Mesendoderm (in vitro differentiated cells): ENCODE results near the gene WASL.

Source experiments
- DNase-seq: peaks from one replicate; pipeline ENCODE4 v3.0.0; 2013
- H2AK5ac ChIP-seq: 2 replicates; pipeline ENCODE4 v1.6.1; 2013; ENCODE audit warnings: low read length, inconsistent platforms
- H2BK120ac ChIP-seq: 2 replicates; pipeline ENCODE4 v1.6.1; 2013; ENCODE audit warnings: low read depth, mild to moderate bottlenecking, low read length, moderate library complexity, mixed read lengths
- H2BK15ac ChIP-seq: replicated peaks from 2 replicates; pipeline ENCODE4 v1.6.1; 2013; ENCODE audit warnings: low read depth, mild to moderate bottlenecking, moderate library complexity
- H2BK5ac ChIP-seq: 2 replicates; pipeline ENCODE4 v1.6.1; 2013; ENCODE audit warnings: low read length, inconsistent platforms
- H3K18ac ChIP-seq: 2 replicates; pipeline ENCODE4 v1.6.1; 2013; ENCODE audit warnings: mild to moderate bottlenecking, low read length, mixed read lengths
- H3K23ac ChIP-seq: one replicate; pipeline ENCODE4 v1.6.1; 2013; ENCODE audit warnings: low read length
- H3K27ac ChIP-seq: 2 replicates; pipeline ENCODE4 v1.5.1; 2013; ENCODE audit warnings: low read depth, mild to moderate bottlenecking, inconsistent platforms, low read length, moderate library complexity
- H3K27me3 ChIP-seq: 2 replicates; pipeline ENCODE4 v1.6.1; 2013; ENCODE audit warnings: low read length, control low read depth, mild to moderate bottlenecking, inconsistent platforms; ENCODE audit not compliant: insufficient read depth, poor library complexity
- H3K36me3 ChIP-seq: 2 replicates; pipeline ENCODE4 v1.6.1; 2013; ENCODE audit warnings: low read length, inconsistent platforms; ENCODE audit not compliant: control insufficient read depth, insufficient read depth
- H3K4ac ChIP-seq: one replicate; pipeline ENCODE4 v1.6.1; 2013; ENCODE audit warnings: low read depth, mild to moderate bottlenecking, low read length, moderate library complexity
- H3K4me1 ChIP-seq: 2 replicates; pipeline ENCODE4 v1.6.1; 2013; ENCODE audit warnings: low read depth, low read length, inconsistent platforms; ENCODE audit not compliant: control insufficient read depth
- H3K4me2 ChIP-seq: 2 replicates; pipeline ENCODE4 v1.6.1; 2013; ENCODE audit warnings: low read length
- H3K4me3 ChIP-seq: 2 replicates; pipeline ENCODE4 v1.5.1; 2013; ENCODE audit warnings: mild to moderate bottlenecking, low read length
- H3K56ac ChIP-seq: one replicate; pipeline ENCODE4 v1.6.1; 2013; ENCODE audit warnings: low read length
- H3K79me1 ChIP-seq: 2 replicates; pipeline ENCODE4 v1.6.1; 2013; ENCODE audit warnings: low read length, inconsistent platforms
- H3K79me2 ChIP-seq: 2 replicates; pipeline ENCODE4 v1.6.1; 2013; ENCODE audit warnings: mild to moderate bottlenecking, low read length; ENCODE audit not compliant: control insufficient read depth, insufficient read depth
- H3K9ac ChIP-seq: 2 replicates; pipeline ENCODE4 v1.6.1; 2013; ENCODE audit warnings: low read length, inconsistent platforms
- H4K5ac ChIP-seq: one replicate; pipeline ENCODE4 v1.6.1; 2013; ENCODE audit warnings: low read length
- H4K8ac ChIP-seq: one replicate; pipeline ENCODE4 v1.6.1; 2013; ENCODE audit warnings: low read depth, mild to moderate bottlenecking, control low read depth, low read length, moderate library complexity
- WGBS: extraction: QIAGEN DNeasy Blood & Tissue Kit; methylation state at CpG from one replicate; pipeline ENCODE4 v1.1.7; 2013; ENCODE audit warnings: low lambda C conversion rate, missing lambda C conversion rate; ENCODE audit not compliant: insufficient coverage; ENCODE audit errors: extremely low coverage; 5-methylcytosine and 5-hydroxymethylcytosine counted together

The WASL gene

GRCh38 chr7:123734498-123734897 is 14.3 kb downstream of the WASL start:
- no peak for DNase-seq
- H2BK120ac ChIP-seq: no peak overlapping the region
- H3K4me1 ChIP-seq: no peaks in the 10 kb centered on the region
- H3K23ac ChIP-seq: no peak overlapping the region
- no peak overlapping the region for H3K56ac ChIP-seq
- no peak overlapping the region for H3K4me2 ChIP-seq
- H3K79me1 ChIP-seq: peaks cover 3% of the 10 kb centered on the region
- H3K4ac ChIP-seq: no peak overlapping the region
- H3K27ac ChIP-seq: no peak overlapping the region
- H3K9ac ChIP-seq: no peak overlapping the region
- H2BK15ac ChIP-seq: no peak overlapping the region
- H2BK5ac ChIP-seq: no peak overlapping the region
- no peak overlapping the region for H4K5ac ChIP-seq
- H3K36me3 ChIP-seq: no peaks in the 10 kb centered on the region
- H3K18ac ChIP-seq: no peak overlapping the region
- H4K8ac ChIP-seq: no peak overlapping the region
- peaks cover 45% of the 10 kb centered on the region for H3K79me2 ChIP-seq
- no peak overlapping the region for H2AK5ac ChIP-seq
- H3K27me3 ChIP-seq: no peaks in the 10 kb centered on the region
- H3K4me3 ChIP-seq: no peak overlapping the region
- 100% methylated on average over 1 of the region's 3 CpGs for WGBS

GRCh38 chr7:123732413-123733091 is 16.3 kb downstream of the WASL start:
- DNase-seq: no peak
- no peak overlapping the region for H3K4me3 ChIP-seq
- H3K4me1 ChIP-seq: no peaks in the 10 kb centered on the region
- no peaks in the 10 kb centered on the region for H3K27me3 ChIP-seq
- peaks cover 3% of the 10 kb centered on the region for H3K79me1 ChIP-seq
- no peak overlapping the region for H3K56ac ChIP-seq
- H3K18ac ChIP-seq: no peak overlapping the region
- no peak overlapping the region for H3K9ac ChIP-seq
- H3K79me2 ChIP-seq: peaks cover 39% of the 10 kb centered on the region
- no peaks in the 10 kb centered on the region for H3K36me3 ChIP-seq
- no peak overlapping the region for H2AK5ac ChIP-seq
- H3K4me2 ChIP-seq: no peak overlapping the region
- no peak overlapping the region for H4K8ac ChIP-seq
- no peak overlapping the region for H3K23ac ChIP-seq
- H2BK120ac ChIP-seq: no peak overlapping the region
- no CpG with 5 or more reads among the region's 3 CpGs for WGBS
- H2BK5ac ChIP-seq: no peak overlapping the region
- no peak overlapping the region for H3K27ac ChIP-seq
- H3K4ac ChIP-seq: no peak overlapping the region
- no peak overlapping the region for H4K5ac ChIP-seq
- no peak overlapping the region for H2BK15ac ChIP-seq

DNA sequence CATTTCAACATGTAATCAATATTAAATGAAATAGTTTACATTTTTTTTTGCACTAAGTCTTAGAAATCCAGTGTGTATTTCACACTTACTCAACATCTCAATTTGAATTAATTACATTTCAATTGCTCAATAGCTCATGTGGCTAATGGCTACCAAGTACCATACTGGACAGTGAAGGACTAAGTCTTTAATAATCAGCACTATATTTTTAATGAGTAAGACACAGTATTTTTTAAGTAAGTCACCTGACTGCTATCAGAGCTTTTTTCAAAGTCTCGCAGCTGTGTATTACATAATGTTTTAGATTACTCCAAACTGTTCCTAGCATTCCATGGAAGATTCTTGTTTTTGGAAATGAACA is 19.6 kb downstream of the WASL start:
- Histone ChIP-seq H4K8ac (no peak overlapping the region), H3K27me3 (no peaks in the 10 kb centered on the region), H3K18ac (no peak overlapping the region), H3K56ac (no peak overlapping the region), H3K27ac (no peak overlapping the region), H3K4me3 (no peak overlapping the region), H3K79me2 (peaks cover 41% of the 10 kb centered on the region), H3K4ac (no peak overlapping the region), H2BK15ac (no peak overlapping the region), H3K4me1 (no peaks in the 10 kb centered on the region), H3K4me2 (no peak overlapping the region), H2BK120ac (no peak overlapping the region), H3K79me1 (peaks cover 3% of the 10 kb centered on the region), H2AK5ac (no peak overlapping the region), H3K23ac (no peak overlapping the region), H3K9ac (no peak overlapping the region), H4K5ac (no peak overlapping the region), H3K36me3 (no peaks in the 10 kb centered on the region), H2BK5ac (no peak overlapping the region)
- DNase-seq: no peak
- no CpG with 5 or more reads among the region's 1 CpG for WGBS

DNA sequence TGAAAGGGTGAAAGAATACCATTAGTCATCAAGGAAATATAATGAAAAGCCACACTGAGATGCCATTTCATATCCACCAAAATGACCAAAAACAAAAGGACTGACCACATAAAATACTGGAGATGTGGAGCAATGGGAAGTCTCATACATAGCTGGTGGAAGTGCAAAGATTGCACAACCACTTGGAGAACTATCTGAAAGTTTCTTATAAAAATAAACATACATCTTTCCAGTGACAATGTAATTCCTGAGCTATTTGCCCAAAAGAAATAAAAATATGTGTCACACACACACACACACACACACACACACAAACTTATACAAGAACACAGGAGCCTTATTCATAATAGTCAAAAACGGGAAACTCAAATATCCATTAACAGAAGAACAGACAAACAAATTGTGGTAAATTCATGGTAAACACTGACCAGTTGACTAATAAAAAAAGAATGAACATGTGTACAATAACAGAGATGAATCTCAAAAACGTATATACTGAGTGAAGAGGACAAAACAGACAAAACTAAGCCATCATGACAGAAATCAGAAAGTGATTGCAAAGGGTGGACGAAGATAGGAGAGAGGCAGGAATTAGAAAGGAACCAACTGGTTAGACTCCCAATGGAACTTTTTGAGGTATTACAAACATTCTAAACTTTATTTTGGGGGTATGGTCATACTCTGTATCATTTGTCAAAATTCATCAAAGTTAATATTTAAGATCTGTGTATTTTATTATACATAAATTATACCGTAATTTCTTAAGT is 21.5 kb downstream of the WASL start:
- H2BK5ac ChIP-seq: no peak overlapping the region
- peaks cover 4% of the 10 kb centered on the region for H3K79me1 ChIP-seq
- H4K8ac ChIP-seq: no peak overlapping the region
- H3K9ac ChIP-seq: no peak overlapping the region
- H3K18ac ChIP-seq: no peak overlapping the region
- no peak overlapping the region for H2BK15ac ChIP-seq
- WGBS: no CpG with 5 or more reads among the region's 4 CpGs
- H2BK120ac ChIP-seq: no peak overlapping the region
- peaks cover 2% of the 10 kb centered on the region for H3K4me1 ChIP-seq
- no peak overlapping the region for H3K4ac ChIP-seq
- H3K27ac ChIP-seq: no peak overlapping the region
- H3K27me3 ChIP-seq: no peaks in the 10 kb centered on the region
- DNase-seq: no peak
- H3K4me3 ChIP-seq: no peak overlapping the region
- H4K5ac ChIP-seq: no peak overlapping the region
- no peak overlapping the region for H3K56ac ChIP-seq
- no peaks in the 10 kb centered on the region for H3K36me3 ChIP-seq
- H3K79me2 ChIP-seq: peaks cover 38% of the 10 kb centered on the region
- H3K23ac ChIP-seq: no peak overlapping the region
- no peak overlapping the region for H3K4me2 ChIP-seq
- H2AK5ac ChIP-seq: no peak overlapping the region

GRCh38 chr7:123725586-123726171 is 23.1 kb downstream of the WASL start:
- no CpG with 5 or more reads among the region's 1 CpG for WGBS
- Histone ChIP-seq H2AK5ac (no peak overlapping the region), H4K8ac (no peak overlapping the region), H4K5ac (no peak overlapping the region), H3K4me3 (no peak overlapping the region), H3K36me3 (no peaks in the 10 kb centered on the region), H3K27me3 (no peaks in the 10 kb centered on the region), H3K79me1 (peaks cover 2% of the 10 kb centered on the region), H3K27ac (no peak overlapping the region), H3K4ac (no peak overlapping the region), H2BK120ac (no peak overlapping the region), H3K4me2 (no peak overlapping the region), H2BK15ac (no peak overlapping the region), H3K79me2 (peaks cover 41% of the 10 kb centered on the region), H2BK5ac (no peak overlapping the region), H3K18ac (no peak overlapping the region), H3K56ac (no peak overlapping the region), H3K4me1 (peaks cover 2% of the 10 kb centered on the region), H3K9ac (no peak overlapping the region), H3K23ac (no peak overlapping the region)
- peak; percentile 33 for DNase-seq
